PC-3 (cell line): ENCODE results near the gene TAS2R60. TPM values are rescaled to one million over a fixed set of nuclear protein-coding genes. Genes with fewer than 3 reads are reported as not detected.

Experiments
- ATAC-seq: fragments of 200-7000 bp; cut with Tn5 transposase; 2 replicates; pipeline ENCODE4 v1.9.1; 2020; ENCODE audit warnings: mild to moderate bottlenecking, moderate library complexity
- BruUV-seq: library from RNA; stranded (reverse); fragments of 400-500 nt; replicated peaks from 2 replicates; lab custom pipeline; 2021; lab: Mats Ljungman, UMichigan
- CTCF ChIA-PET: fragments of 300-600 bp; sonication (Branson Sonifier 250); formaldehyde crosslinking; loops from one replicate; lab custom pipeline; 2022; ENCODE audit warnings: antibody characterized with exemption; lab: Charles Lee
- POLR2A ChIA-PET: fragments of 300-600 bp; sonication (Branson Sonifier 250); formaldehyde crosslinking; loops from one replicate; lab custom pipeline; 2022; ENCODE audit warnings: antibody characterized with exemption; ENCODE audit not compliant: unreplicated experiment; lab: Charles Lee
- DNase-seq: peaks from one replicate; pipeline ENCODE4 v3.0.0-alpha.2; 2015
- H2AFZ ChIP-seq: fragments of 300-600 bp; sonication (generic); 2 replicates; pipeline ENCODE4 v1.6.0; 2016; ENCODE audit warnings: antibody characterized with exemption, low read length
- H3F3A ChIP-seq: fragments of 300-600 bp; sonication (generic); one replicate; pipeline ENCODE4 v1.6.0; 2017; ENCODE audit warnings: antibody characterized with exemption, low read length, control low read depth, mild to moderate bottlenecking; ENCODE audit not compliant: unreplicated experiment
- H3K27ac ChIP-seq: fragments of 300-600 bp; sonication (generic); 2 replicates; pipeline ENCODE4 v1.5.1; 2016; ENCODE audit warnings: mild to moderate bottlenecking, low read length
- H3K27me3 ChIP-seq: fragments of 300-600 bp; sonication (generic); 2 replicates; pipeline ENCODE4 v1.6.1; 2016; ENCODE audit warnings: low read length, mixed read lengths
- H3K36me3 ChIP-seq: fragments of 300-600 bp; sonication (generic); 2 replicates; pipeline ENCODE4 v1.6.1; 2016; ENCODE audit warnings: low read depth, mixed run types, low read length, mixed read lengths
- H3K4me1 ChIP-seq: fragments of 300-600 bp; sonication (generic); 2 replicates; pipeline ENCODE4 v1.5.1; 2016; ENCODE audit warnings: low read length; ENCODE audit not compliant: insufficient read depth
- H3K4me2 ChIP-seq: fragments of 300-600 bp; sonication (generic); 2 replicates; pipeline ENCODE4 v1.6.0; 2016; ENCODE audit warnings: low read length
- H3K4me3 ChIP-seq: fragments of 300-600 bp; sonication (generic); 2 replicates; pipeline ENCODE4 v1.5.1; 2016; ENCODE audit warnings: mild to moderate bottlenecking, low read length, mixed read lengths
- H3K79me2 ChIP-seq: fragments of 300-600 bp; sonication (generic); 2 replicates; pipeline ENCODE4 v1.6.1; 2017; ENCODE audit warnings: low read length, mixed read lengths
- H3K9ac ChIP-seq: fragments of 300-600 bp; sonication (generic); 2 replicates; pipeline ENCODE4 v1.6.0; 2016; ENCODE audit warnings: mild to moderate bottlenecking, low read length
- H3K9me2 ChIP-seq: fragments of 300-600 bp; sonication (generic); replicated peaks from 2 replicates; pipeline ENCODE4 v1.6.1; 2016; ENCODE audit warnings: mixed run types, low read length, mixed read lengths
- H3K9me3 ChIP-seq: fragments of 300-600 bp; sonication (generic); 2 replicates; pipeline ENCODE4 v1.6.1; 2016; ENCODE audit warnings: low read length, mixed read lengths
- H4K20me1 ChIP-seq: fragments of 300-600 bp; sonication (generic); 2 replicates; pipeline ENCODE4 v1.6.1; 2016; ENCODE audit warnings: low read length, mixed read lengths
- CTCF ChIP-seq: fragments of 300-600 bp; sonication (generic); conservative IDR thresholded peaks from 2 replicates; pipeline ENCODE4 v1.5.1; 2017; ENCODE audit warnings: antibody characterized with exemption, low read depth, mild to moderate bottlenecking, low read length
- EZH2 ChIP-seq: fragments of 300-600 bp; sonication (generic); IDR thresholded peaks from one replicate; pipeline ENCODE4 v1.6.1; 2017; ENCODE audit warnings: antibody characterized with exemption, mild to moderate bottlenecking, low read length; ENCODE audit not compliant: unreplicated experiment
- EZH2phosphoT487 ChIP-seq: fragments of 300-600 bp; sonication (generic); IDR thresholded peaks from 2 replicates; pipeline ENCODE4 v1.6.1; 2018; ENCODE audit warnings: mild to moderate bottlenecking, antibody characterized with exemption, low read length, borderline replicate concordance
- intact Hi-C: fragments of 100-400 bp; cut with micrococcal nuclease; formaldehyde crosslinking; loops from 2 replicates; pipeline ENCODE4 v1.9.0; 2023
- total RNA-seq: library from RNA; depleted of rRNA; stranded (reverse); fragments of >200 nt; gene quantifications from 2 replicates; pipeline ENCODE4 v1.2.3, GENCODE V29; 2014

TAS2R60 gene
- total RNA-seq, 1 experiment from 2014 or later, result not detected

DNA sequence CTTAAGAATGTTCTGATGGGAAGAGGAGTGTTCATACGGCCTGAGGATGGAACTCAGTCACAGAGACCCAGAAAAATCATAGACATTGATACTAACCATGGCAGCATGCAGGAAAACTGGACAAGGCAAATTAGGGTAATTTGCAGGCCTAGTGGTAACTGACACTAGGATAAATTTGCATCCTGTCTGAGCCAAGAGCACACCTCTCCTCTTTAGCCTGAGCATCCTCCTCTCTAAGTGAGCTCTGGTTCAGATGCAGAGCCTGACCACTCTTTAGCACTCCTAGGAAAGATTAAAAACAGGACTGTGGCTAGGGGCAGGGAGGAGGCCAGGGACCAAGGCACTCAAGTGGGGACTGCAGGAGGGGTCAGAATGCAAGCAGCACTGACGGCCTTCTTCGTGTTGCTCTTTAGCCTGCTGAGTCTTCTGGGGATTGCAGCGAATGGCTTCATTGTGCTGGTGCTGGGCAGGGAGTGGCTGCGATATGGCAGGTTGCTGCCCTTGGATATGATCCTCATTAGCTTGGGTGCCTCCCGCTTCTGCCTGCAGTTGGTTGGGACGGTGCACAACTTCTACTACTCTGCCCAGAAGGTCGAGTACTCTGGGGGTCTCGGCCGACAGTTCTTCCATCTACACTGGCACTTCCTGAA, 34.4 kb downstream of the TAS2R60 start, which contains the start of gene TAS2R41:
Gene TAS2R41 (plus strand): TSS at position 373 of the 650 bp plus-strand sequence. CDS start 0 bp downstream, at position 373.
- ChIA-PET POLR2A (no interaction called here), CTCF (no interaction called here)
- Histone ChIP-seq H3K27me3 (no peaks in the 10 kb centered on the region), H3K79me2 (no peaks in the 10 kb centered on the region), H3K4me1 (peaks cover 5% of the 10 kb centered on the region), H2AFZ (no peak within 1 kb of the TSS), H3K4me3 (no peak within 1 kb of the TSS), H3K27ac (no peak within 1 kb of the TSS), H4K20me1 (no peaks in the 10 kb centered on the region), H3K9me2 (no peaks in the 10 kb centered on the region), H3K9me3 (no peaks in the 10 kb centered on the region), H3F3A (no peaks in the 10 kb centered on the region), H3K9ac (no peak within 1 kb of the TSS), H3K4me2 (no peak within 1 kb of the TSS), H3K36me3 (no peaks in the 10 kb centered on the region)
- TF ChIP-seq CTCF (no peak), EZH2 (no peak), EZH2phosphoT487 (no peak)
- intact Hi-C loops, result no loop called here
- ATAC-seq, result no peak
- no peak for DNase-seq
- BruUV-seq, result no TSS peak

- DNase-seq (no peak), ATAC-seq (no peak)
- no peaks in the 10 kb centered on the region for H3K9me2 ChIP-seq
- no peaks in the 10 kb centered on the region for H3K79me2 ChIP-seq
- ChIA-PET CTCF (no interaction called here), POLR2A (interaction anchor here (0.6 kb wide), 1 partner anchor 33 kb away, joined by 3 read pairs; no protein-coding TSS in a partner anchor)
- H3K36me3 ChIP-seq, result no peaks in the 10 kb centered on the region
- H3K4me1 ChIP-seq, result no peaks in the 10 kb centered on the region
- H3K27me3 ChIP-seq, result no peaks in the 10 kb centered on the region
- no peaks in the 10 kb centered on the region for H3K9me3 ChIP-seq
- H3K27ac ChIP-seq, result no peak overlapping the region
- no peak for TF ChIP-seq EZH2phosphoT487
- no peak for TF ChIP-seq EZH2
- no peak for TF ChIP-seq CTCF
- H3K4me3 ChIP-seq, result no peak overlapping the region
- BruUV-seq, result no TSS peak
- no peak overlapping the region for H3K4me2 ChIP-seq
- H2AFZ ChIP-seq, result no peak overlapping the region
- no peaks in the 10 kb centered on the region for H3F3A ChIP-seq
- H4K20me1 ChIP-seq, result no peaks in the 10 kb centered on the region
- no peak overlapping the region for H3K9ac ChIP-seq
- intact Hi-C loops, result no loop called here
Observed at GRCh38 chr7:143479055-143479766, 36.0 kb downstream of the TAS2R60 start.

GRCh38 chr7:143480501-143480900, 37.2 kb downstream of the TAS2R60 start:
- Histone ChIP-seq H2AFZ (no peak overlapping the region), H3K4me1 (no peaks in the 10 kb centered on the region), H3F3A (no peaks in the 10 kb centered on the region), H3K4me3 (no peak overlapping the region), H3K27ac (no peak overlapping the region), H3K36me3 (no peaks in the 10 kb centered on the region), H3K4me2 (no peak overlapping the region), H3K9me2 (no peaks in the 10 kb centered on the region), H3K9me3 (no peaks in the 10 kb centered on the region), H4K20me1 (no peaks in the 10 kb centered on the region), H3K79me2 (no peaks in the 10 kb centered on the region), H3K27me3 (no peaks in the 10 kb centered on the region), H3K9ac (no peak overlapping the region)
- POLR2A ChIA-PET, result no interaction called here
- CTCF ChIA-PET, result no interaction called here
- no peak for DNase-seq
- TF ChIP-seq EZH2phosphoT487, result no peak
- TF ChIP-seq CTCF, result no peak
- no peak for TF ChIP-seq EZH2
- no peak for ATAC-seq
- BruUV-seq, result no TSS peak
- intact Hi-C loops, result no loop called here
